ENCODE measurements around the gene IL18RAP.

DNA sequence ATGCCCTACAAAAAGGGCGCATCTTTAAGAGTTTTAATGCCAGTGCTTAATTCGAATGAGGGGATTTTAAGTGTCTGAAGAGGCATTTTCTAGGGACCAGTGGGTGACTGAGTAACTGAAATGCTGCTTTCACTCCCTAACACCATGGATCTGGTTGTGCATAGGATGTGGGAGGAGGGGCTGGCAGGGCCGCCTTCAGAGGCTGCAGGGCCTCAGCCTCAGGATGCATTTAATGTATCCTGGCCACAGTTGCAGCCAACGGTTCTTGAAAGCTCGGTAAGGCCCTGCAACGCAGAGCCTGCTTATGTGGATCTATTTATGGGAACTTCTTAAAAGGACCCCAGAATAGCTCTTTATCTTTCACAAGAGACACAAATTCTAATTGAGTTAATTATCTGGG is 25.8 kb upstream of the IL18RAP start:
- TF ChIP-seq, protein P1, sequence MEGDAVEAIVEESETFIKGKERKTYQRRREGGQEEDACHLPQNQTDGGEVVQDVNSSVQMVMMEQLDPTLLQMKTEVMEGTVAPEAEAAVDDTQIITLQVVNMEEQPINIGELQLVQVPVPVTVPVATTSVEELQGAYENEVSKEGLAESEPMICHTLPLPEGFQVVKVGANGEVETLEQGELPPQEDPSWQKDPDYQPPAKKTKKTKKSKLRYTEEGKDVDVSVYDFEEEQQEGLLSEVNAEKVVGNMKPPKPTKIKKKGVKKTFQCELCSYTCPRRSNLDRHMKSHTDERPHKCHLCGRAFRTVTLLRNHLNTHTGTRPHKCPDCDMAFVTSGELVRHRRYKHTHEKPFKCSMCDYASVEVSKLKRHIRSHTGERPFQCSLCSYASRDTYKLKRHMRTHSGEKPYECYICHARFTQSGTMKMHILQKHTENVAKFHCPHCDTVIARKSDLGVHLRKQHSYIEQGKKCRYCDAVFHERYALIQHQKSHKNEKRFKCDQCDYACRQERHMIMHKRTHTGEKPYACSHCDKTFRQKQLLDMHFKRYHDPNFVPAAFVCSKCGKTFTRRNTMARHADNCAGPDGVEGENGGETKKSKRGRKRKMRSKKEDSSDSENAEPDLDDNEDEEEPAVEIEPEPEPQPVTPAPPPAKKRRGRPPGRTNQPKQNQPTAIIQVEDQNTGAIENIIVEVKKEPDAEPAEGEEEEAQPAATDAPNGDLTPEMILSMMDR (IDR thresholded peaks at IDR 0.05; ENCODE audit: poor library complexity): no peak
- TF ChIP-seq EZH2phosphoT487 (IDR thresholded peaks at IDR 0.05; ENCODE audit: low read depth, severe bottlenecking, unreplicated experiment): no peak
